ENCODE measurements around the gene CCDC149.

CCDC149 gene

DNA sequence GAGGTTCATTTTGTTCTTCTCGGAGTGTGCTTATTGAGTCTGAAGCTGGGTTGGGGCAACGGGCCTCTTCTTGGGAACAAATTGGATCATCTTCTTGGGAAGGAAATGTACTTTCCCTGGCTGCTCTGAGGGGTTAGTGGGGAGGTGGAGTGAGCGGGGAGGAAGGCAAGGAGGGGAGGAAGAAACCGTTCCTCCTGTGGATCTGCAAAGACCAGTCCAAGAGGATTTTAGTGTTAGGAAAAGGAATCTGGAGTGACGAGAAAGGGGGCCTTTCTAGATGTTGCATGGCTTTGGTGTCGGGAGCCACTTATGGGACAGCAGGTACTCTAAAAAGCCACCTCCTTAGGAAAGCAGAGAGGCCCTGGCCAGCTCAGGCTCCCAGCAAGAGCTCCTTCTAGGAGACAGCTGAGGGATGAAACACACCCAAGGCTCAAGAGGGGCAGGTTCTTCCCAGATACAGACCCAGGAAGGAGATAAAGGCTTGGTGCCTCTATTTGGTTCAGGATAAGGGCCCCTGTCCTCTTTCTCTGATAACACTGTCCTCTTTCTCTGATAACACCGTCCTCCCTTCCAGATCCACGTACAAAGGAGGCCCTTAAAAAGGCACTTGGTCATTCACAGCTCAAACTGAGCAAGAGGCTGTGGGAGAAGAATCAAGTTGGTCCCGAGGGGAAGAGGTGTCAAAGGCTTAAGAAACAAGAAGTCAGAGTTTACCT, 117.0 kb downstream of the CCDC149 start:
- intact Hi-C loops (cut with DNase I): no loop called here
- no peak for DNase-seq

DNA sequence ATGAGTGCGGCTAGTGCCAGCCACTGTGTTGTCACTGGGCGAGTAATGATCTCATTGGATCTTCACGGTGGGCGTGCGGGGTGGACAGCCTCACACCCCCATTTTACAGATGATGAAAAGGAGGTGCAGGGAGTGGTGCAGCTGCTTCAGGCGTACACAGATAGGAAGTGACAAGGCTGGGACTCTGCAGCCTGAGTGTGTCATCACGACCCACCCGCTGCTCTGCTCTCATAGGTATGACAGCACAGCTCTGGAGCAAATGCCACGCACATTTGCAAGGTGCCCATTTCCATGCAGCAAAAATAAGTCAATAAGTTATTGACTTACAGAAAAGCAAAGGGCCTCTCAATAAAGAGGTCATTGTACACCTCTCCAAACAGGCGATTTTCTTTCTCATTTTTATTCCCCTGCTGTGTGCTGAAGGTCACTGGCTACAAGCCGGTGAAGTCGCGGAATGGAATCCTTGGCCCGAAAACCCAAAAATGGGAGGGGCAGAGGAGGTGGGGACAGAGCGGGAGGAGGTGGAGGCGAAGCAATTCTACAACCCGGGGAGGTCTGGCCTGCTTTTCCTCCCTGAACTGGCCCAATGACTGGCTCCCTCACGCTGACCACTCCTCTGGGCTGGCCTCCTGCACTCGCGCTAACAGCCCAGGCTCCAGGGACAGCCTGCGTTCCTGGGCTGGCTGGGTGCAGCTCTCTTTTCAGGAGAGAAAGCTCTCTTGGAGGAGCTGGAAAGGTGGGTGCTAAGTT, 117.8 kb downstream of the CCDC149 start, which contains the start of gene SOD3:
TSS of gene SOD3 (plus strand) at position 658 of the 750 bp plus-strand sequence. CDS start 3,949 bp downstream, outside the sequence.
- DNase-seq: peak in 37 of 42 donors; percentile 18 to 79 (median 44)
- intact Hi-C loops (cut with DNase I): no loop called here

DNA sequence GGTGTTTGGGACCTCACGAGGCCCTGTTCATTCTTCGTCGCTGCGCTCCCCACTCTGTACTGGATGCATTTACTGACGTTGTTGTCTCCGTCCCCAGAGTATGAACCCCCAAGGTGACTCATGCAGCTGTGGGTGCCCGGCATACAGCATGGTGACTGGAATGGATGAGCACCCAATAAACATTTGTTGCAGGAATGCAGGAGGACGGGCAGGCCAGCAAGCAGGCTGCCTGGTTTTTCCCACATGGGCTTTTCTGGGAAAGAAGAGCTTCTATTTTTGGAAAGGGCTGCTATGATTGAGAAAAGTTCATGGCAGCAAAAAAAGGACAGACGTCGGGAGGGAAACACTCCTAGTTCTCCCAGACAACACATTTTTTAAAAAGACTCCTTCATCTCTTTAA, 118.4 kb downstream of the CCDC149 start:
- peak in 1 of 42 donors; percentile 29 for DNase-seq
- intact Hi-C loops (cut with DNase I): no loop called here

DNA sequence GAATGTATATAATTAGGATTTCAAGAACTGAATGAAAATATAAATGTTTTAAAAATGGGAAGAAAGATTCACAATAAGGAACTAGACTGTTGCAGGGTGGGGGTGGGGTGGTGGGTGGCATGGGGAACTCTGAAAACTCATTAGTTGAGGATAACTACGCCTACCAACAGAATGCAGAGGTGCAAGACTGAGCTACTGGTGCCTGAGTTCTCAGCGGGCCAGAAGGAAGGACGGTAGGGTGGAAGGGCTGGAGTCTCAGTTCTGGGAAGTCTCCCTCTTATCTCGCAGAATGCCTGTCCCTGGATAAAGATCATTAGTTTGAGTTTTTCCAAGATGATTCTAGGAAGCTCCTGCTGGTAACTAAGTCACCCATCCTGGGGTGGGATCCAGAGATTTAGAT, 118.8 kb downstream of the CCDC149 start:
- intact Hi-C loops (cut with DNase I): no loop called here
- DNase-seq: no peak

DNA sequence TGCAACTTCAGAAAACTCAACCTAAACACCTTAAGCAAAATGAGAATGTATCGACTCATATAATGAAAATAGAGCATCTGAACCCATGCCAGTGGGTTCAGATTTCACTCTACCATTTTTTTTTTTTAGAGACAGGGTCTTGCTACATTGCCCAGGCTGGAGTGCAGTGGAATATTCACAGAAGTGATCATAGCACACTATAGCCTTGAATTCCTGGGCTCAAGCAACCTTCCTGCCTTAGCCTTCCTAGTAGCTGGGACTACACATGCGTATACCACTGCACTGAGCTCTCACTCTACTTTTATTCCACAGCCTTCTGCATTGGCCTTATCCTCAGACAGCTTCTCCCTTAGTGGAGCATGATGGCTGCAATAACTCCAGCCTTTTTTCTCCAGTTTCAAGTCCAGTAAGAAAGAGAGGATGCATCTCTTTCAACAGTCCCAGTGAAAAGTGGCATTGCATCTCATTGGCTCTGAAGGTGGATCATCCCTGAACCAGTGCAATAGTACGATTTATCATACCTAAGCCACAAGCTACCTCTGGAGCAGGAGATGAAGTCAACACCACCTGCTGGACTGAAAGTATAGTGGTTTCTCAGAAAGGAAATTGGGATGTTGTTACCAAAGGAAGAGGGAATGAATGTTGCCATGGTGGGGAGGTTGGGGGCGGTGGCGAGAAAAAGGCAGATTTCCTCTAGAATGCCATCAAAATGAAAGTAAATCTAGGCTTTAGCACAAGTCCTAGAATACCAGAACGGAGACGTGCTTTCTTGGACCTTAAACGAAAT, 119.4 kb downstream of the CCDC149 start:
- intact Hi-C loops (cut with DNase I): no loop called here
- DNase-seq: no peak

DNA sequence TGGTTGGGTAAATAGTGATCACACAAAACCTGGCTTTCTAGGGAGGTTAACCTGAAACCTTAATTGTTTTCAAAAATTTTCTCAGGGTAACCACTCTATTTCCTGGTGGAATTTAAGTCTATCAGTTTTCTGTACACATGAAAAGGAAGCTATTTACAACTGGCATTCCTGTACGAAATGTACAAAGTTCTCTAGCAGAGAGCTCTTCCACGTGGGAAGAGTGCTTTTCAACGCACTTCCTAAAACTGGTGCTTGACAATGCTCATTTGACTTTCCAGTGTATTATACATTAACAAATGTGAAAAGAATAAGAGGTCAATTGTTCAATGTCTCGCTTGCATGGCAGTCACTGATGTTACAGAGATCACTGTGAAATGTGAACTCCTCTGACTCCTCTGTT, 120.3 kb downstream of the CCDC149 start:
- DNase-seq: no peak
- intact Hi-C loops (cut with DNase I): no loop called here

DNA sequence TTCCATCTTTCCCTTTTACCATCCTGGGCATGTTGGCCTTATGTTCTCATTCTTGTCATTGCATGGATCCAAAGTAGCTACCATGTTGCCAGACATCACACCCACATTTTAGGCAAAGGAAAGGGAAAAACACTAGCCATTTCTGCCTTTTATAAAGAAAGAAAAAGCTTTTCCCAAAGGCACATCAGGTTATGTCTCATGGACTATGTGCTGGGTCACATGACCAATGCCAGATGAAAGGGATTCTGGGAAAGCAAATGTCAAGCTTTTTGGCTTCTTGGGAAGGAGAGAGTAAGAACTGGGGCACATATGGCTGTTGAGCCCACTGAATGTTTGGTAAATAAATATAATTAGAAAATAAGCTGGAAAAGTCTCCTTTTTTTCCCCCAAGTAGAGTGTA, 121.8 kb downstream of the CCDC149 start:
- intact Hi-C loops (cut with DNase I): no loop called here

DNA sequence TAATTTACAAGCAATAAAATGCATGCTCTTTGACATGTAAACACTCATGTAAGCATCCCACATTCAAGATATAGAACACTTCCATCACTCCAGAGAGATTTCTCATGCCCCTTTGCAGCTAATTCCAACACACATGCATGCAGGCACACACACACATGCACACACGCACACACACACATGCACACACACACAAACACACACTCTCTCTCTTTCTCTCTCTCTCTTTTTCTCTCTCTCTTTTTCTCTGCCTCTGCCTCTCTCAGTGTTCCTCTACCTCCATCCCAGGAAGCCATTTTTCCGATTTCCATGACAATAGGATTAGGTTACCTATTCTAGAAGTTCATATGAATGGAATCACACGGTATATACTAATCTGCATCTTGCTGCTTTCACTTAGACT, 129.3 kb downstream of the CCDC149 start:
- no peak for DNase-seq
- intact Hi-C loops (cut with DNase I): no loop called here

More for the DNA sequence above, 121.8 kb downstream of the CCDC149 start:
- no peak for DNase-seq

DNA sequence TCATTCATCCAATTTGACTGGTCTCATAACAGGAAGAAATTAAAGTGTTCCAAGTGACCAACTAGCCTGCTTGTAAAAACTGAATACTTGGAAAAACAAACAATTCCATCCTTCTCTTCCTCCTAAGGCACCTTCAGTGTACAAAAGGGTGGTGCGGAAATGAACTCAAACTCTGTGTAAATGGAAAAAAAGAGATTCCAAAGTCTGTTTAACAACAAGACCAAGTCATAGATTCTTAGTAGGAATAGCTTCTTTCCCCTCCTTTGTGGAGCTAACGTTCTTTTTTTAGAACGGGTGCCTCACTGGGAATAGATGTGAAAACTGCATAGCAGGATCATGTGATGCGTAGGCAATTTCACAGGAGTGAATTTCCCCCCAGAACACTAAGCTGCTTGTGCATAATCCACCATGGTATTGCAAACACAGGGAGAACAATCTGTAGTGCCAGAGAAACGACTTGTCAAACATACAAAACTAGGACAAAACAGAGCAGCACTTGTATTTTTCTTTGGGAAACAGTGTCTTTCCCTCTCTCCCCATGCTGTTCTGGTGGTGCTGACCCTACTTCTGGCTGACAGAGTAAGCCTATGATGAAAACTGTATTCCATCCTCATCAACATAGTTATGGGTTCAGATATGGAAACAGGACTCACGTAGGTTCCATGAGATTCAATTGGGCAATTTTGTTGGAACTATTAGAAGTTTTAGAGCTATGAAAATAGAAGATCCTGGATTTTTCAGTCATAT, 130.7 kb downstream of the CCDC149 start:
- peak in 11 of 42 donors; percentile 9 to 60 (median 26) for DNase-seq
- intact Hi-C loops (cut with DNase I): no loop called here

DNA sequence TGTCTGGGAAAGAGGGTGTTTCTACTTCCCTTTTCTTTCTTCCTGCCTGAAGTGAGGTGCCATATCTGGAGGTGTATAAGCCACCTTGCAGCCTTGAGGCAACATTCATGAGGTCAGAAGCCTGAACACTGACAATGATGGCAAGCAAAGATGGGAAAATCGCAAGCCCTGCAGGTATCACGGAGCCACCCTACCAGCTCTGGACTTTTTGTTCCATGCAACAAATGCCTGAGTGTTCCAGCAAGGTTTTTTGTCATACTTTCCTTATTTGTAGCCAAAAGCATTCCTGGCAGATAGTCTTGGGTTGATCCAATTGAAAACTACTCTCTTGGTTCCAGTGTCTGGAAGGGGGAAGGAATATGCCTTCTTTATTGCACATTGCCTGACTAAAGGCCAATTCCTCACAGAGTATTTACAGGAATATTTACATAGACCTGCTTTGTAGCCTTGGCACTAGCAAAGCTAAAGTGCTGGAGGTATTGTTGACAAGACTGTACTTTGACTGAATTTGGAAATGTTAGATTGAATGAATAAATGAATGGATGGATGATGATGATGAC, 131.8 kb downstream of the CCDC149 start:
- intact Hi-C loops (cut with DNase I): no loop called here
- no peak for DNase-seq

DNA sequence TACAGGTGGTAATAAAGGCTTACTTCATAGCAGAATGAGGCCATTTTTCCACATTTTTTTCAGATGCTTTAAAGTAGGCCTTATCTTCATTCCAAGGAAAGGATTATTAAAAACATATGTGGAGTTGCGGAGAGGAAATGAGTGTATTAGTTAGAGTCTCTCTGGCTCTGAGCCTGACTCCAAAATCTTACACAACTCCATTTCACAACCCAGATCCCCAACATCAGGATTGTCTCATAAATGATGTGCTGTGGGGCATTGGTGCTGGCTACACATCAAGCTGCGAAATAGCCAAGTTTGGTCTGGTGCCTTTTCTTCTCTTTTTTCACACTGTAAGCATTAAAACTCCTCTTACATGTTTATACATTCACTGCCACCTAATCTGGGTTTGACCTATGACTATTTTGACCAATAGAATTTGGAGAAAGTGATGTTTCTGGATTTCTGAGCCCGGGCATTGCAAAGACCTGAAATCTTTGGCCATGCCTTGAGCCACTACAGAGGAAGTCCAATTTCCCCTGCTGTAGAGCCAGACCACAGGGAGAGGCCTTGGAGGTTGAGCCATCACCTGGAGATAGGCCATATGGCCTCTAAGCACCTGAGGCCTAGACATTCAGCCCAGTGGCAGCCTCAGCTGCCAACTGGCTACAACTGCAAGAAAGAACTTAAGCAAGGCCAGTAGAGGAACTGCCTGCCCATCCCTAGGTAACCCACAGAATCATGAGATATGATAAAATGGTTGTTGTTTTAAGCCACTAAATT, 134.2 kb downstream of the CCDC149 start:
- no peak for DNase-seq
- intact Hi-C loops (cut with DNase I): no loop called here

DNA sequence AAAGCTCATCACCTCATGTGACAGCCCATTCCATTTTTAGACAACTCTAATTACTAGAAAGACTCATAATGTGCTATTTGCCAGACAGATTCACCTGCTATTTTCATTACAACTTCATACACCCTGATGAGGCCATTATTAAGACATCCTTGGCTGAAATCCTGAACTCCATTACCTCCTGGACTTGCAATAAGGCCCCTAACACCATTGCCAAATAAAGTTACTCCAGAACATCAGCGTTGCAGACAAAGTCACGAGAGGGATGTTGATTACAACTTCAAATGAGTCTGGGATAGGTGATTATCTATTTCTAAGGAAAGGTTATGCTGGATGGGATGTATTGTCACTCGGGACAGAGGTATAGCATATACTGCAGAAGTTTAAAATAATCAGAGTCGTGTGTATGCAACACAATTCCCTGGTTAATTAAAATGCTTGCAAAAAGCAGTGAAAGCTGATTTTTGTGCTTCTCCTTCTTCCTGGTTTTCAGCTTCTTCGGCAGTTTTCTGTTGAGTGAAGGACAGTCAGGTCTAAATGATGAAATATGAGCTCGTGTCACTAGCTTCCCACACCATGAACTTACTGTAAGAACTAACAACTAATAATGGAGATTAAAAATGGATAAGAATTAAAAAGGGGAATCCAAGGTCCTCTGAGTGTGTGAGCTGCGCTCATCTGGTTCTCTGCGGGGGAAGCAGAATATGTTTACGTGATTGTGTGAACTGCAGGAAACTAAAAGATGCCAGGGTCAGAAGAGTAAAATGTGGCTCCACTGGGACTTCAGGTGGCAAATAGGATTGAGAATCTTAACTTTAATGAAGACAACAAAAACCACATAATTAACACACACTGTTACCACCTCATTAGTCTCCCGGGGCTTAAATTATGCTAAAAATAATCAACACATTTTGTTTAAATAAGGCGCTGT, 135.0 kb downstream of the CCDC149 start:
- intact Hi-C loops (cut with DNase I): no loop called here

DNA sequence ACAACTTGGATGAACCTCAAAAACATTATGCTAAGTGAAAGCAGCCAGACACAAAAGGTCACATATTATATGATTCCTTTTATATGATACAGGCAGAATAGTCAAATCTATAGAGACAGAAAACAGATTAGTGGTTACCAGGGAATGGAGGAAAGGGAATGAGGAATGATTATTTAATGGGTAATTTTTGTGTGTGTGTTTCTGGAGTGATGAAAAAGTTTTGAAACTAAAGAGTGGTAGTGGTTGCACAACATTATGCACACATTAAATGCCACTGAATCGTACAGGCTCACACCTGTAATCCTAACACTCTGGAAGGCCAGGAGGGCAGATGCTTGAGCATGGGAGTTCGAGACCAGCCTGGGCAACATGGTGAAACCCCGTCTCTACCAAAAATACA, 137.1 kb downstream of the CCDC149 start:
- no peak for DNase-seq
- intact Hi-C loops (cut with DNase I): no loop called here

More for the DNA sequence above, 135.0 kb downstream of the CCDC149 start:
- no peak for DNase-seq

DNA sequence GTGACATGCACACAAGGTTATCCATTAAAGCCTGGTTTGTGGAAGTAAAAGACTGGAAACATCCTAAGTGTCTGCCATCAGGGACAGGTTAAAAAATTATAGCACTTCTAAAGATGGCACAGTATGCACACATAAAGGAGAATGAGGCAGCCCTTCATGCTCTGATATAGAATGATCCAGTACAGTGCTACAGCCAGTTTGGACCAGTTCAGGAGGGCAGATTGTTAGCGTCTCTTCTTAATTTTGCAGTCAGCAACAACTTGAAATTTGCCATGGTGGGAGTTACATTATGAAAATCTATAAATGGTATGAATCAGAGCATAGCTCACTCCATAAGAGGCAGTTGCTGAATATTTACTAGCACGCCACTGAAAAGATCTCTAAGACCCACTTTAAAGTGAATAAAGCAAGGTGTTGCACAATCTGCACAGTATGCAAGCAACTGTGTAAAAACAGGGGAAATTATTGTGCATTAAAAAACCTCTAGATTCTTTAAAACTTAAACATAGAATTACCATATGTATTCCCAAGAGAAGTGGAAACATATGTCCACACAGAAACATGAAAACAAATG, 137.7 kb downstream of the CCDC149 start:
- DNase-seq: no peak
- intact Hi-C loops (cut with DNase I): no loop called here

DNA sequence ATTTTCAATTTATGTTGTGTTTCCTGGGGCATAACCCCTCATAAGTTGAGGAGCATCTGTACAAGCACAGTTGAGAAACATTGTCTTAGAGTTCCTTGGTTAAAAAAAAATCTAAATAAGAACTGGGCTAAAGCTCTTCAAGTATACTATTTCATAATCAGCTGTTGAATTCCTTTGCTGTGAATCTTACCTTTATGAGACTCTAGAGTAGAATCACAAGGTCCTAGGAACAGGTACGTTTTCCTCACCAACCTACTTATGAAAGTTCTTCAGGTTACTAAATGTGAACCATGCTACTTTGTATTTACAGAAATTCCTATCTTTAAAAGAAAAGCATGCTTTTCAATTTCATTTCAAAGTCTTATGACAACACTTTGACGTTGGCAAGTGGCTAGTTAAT, 138.4 kb downstream of the CCDC149 start:
- intact Hi-C loops (cut with DNase I): no loop called here
- no peak for DNase-seq

DNA sequence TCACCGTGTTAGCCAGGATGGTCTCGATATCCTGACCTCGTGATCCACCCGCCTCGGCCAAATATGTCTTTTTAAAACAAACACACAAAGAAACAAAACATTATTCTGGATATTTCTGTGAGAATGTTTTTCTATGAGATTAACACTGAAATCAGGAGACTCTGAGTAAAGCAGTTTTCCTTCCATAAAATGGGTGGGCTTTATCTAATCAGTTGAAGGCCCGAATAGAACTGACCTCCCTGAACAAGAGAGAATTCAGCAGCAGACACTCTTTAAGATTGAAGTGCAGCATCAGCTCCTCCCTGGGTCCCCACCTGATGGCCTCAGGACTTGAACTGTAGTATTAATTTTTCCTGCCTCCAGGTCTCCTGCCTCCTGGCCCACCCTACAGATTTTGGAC, 139.9 kb downstream of the CCDC149 start:
- DNase-seq: no peak
- intact Hi-C loops (cut with DNase I): no loop called here

Data from head of caudate nucleus (tissue), 42 donors.